Subcutaneous adipose tissue (tissue), 4 donors: ENCODE data around the gene SNX24. TPM values are rescaled to one million over a fixed set of nuclear protein-coding genes. Genes with fewer than 3 reads are reported as not detected.

ENCODE experiments used
- CTCF ChIP-seq: fragments of 450-650 bp; IDR thresholded peaks from one replicate; pipeline ENCODE4 v1.5.1; 2016; ENCODE audit warnings: low read depth, mild to moderate bottlenecking, control low read depth, antibody characterized with exemption, moderate library complexity
- total RNA-seq, 4 donors: library from RNA; depleted of rRNA; stranded (reverse); fragments of >200 nt; gene quantifications; one replicate each; pipeline ENCODE4 v1.1.0, GENCODE V29; 2016

The SNX24 gene
- total RNA-seq, result 10 to 100 TPM in 3 of 4 donors, 1 to 10 TPM in 1; 5.8 to 33.9 (median 28.8) TPM

- TF ChIP-seq CTCF, result no peak
Observed at GRCh38 chr5:122845229-122846050, at the start of gene SNX24. Gene SNX24, plus strand, starts transcription at chr5:122845613. Its CDS starts 21 bp downstream, at chr5:122845634.

- no peak for TF ChIP-seq CTCF
Observed at GRCh38 chr5:122805481-122805880, 39.9 kb upstream of the SNX24 start.

GRCh38 chr5:122810405-122810804 lies 35.0 kb upstream of the SNX24 start:
- no peak for TF ChIP-seq CTCF

- no peak for TF ChIP-seq CTCF
Observed at GRCh38 chr5:122815218-122815767, 30.1 kb upstream of the SNX24 start.

GRCh38 chr5:122816756-122817155 lies 28.7 kb upstream of the SNX24 start:
- no peak for TF ChIP-seq CTCF

- no peak for TF ChIP-seq CTCF
Observed at GRCh38 chr5:122831984-122832383, 13.4 kb upstream of the SNX24 start.

- TF ChIP-seq CTCF, result no peak
Observed at GRCh38 chr5:122835681-122836080, 9.7 kb upstream of the SNX24 start.
